Hypothalamus (tissue), 51 donors: ENCODE data around the gene CDC34.
"Not testable (repeated sequence)": the region's sequence is repeated elsewhere in the genome, so short reads cannot be mapped to it uniquely, and the experiment has no call there.

ENCODE experiments used
- DNase-seq, 51 donors: peaks; one replicate each; lab custom pipeline; 2025; lab: John Stamatoyannopoulos, UW

The CDC34 gene

GRCh38 chr19:583198-583967, 51.8 kb downstream of the CDC34 start:
- DNase-seq: no peak

GRCh38 chr19:583968-584239, 52.3 kb downstream of the CDC34 start:
- no peak for DNase-seq

- peak in 35 of 51 donors; percentile 17 to 78 (median 41) for DNase-seq
Observed at GRCh38 chr19:584240-585001, 52.9 kb downstream of the CDC34 start.

GRCh38 chr19:585146-585545, 53.6 kb downstream of the CDC34 start:
- DNase-seq: not testable (repeated sequence)

GRCh38 chr19:585551-586110, 54.1 kb downstream of the CDC34 start:
- no peak for DNase-seq

- peak; percentile 18 to 95 (median 81) for DNase-seq
Observed at GRCh38 chr19:588093-588740, 56.7 kb downstream of the CDC34 start.

GRCh38 chr19:588741-589692, 57.5 kb downstream of the CDC34 start:
- peak in 9 of 51 donors; percentile 29 to 60 (median 47) for DNase-seq

GRCh38 chr19:589693-590395, 58.3 kb downstream of the CDC34 start, which contains the start of gene HCN2:
Gene HCN2, plus strand, starts transcription at chr19:589881. Its CDS starts 65 bp downstream, at chr19:589946.
- peak in 2 of 51 donors; percentile 48 to 54 for DNase-seq

- DNase-seq: peak in 2 of 51 donors; percentile 17 to 20
Observed at GRCh38 chr19:590396-590745, 58.8 kb downstream of the CDC34 start.

- DNase-seq: no peak
Observed at GRCh38 chr19:590750-591098, 59.2 kb downstream of the CDC34 start.

- peak in 7 of 51 donors; percentile 12 to 52 (median 30) for DNase-seq
Observed at GRCh38 chr19:591099-591958, 59.8 kb downstream of the CDC34 start.
